HG02588 (cell line): ENCODE data around the gene GNAO1.

Source experiments
- ATAC-seq: cut with Tn5 transposase; IDR thresholded peaks from one replicate; pipeline ENCODE4 v1.9.1; 2021; ENCODE audit warnings: mild to moderate bottlenecking, moderate library complexity; ENCODE audit not compliant: unreplicated experiment

GNAO1 gene

GRCh38 chr16:56197192-56197992, 6.1 kb downstream of the GNAO1 start:
- no peak for ATAC-seq

GRCh38 chr16:56198006-56198754, 6.9 kb downstream of the GNAO1 start:
- no peak for ATAC-seq

GRCh38 chr16:56198755-56199114, 7.4 kb downstream of the GNAO1 start:
- no peak for ATAC-seq

GRCh38 chr16:56199164-56199563, 7.9 kb downstream of the GNAO1 start:
- peak; percentile 53 for ATAC-seq

- ATAC-seq, result no peak
These were observed 9.7 kb downstream of the GNAO1 start for GRCh38 chr16:56201030-56201429.

- ATAC-seq, result no peak
These were observed 10.7 kb downstream of the GNAO1 start for GRCh38 chr16:56202036-56202435.

- ATAC-seq, result peak; percentile 74
These were observed 11.8 kb downstream of the GNAO1 start for GRCh38 chr16:56203052-56203451.

GRCh38 chr16:56204816-56205215, 13.5 kb downstream of the GNAO1 start:
- ATAC-seq, result no peak

GRCh38 chr16:56206951-56207350, 15.7 kb downstream of the GNAO1 start:
- no peak for ATAC-seq

- ATAC-seq, result no peak
These were observed 16.1 kb downstream of the GNAO1 start for GRCh38 chr16:56207421-56207820.

- ATAC-seq, result no peak
These were observed 20.2 kb downstream of the GNAO1 start for GRCh38 chr16:56211435-56211981.

GRCh38 chr16:56212144-56212543, 20.9 kb downstream of the GNAO1 start:
- no peak for ATAC-seq

- no peak for ATAC-seq
These were observed 30.7 kb downstream of the GNAO1 start for GRCh38 chr16:56221995-56222394.

GRCh38 chr16:56222474-56222997, 31.2 kb downstream of the GNAO1 start:
- ATAC-seq, result no peak

GRCh38 chr16:56225017-56225742, 33.9 kb downstream of the GNAO1 start:
- no peak for ATAC-seq

GRCh38 chr16:56226187-56226586, 34.9 kb downstream of the GNAO1 start:
- ATAC-seq, result no peak

GRCh38 chr16:56226845-56227525, 35.7 kb downstream of the GNAO1 start:
- ATAC-seq, result no peak

- ATAC-seq, result no peak
These were observed 36.6 kb downstream of the GNAO1 start for GRCh38 chr16:56227936-56228335.

- no peak for ATAC-seq
These were observed 37.2 kb downstream of the GNAO1 start for GRCh38 chr16:56228476-56228875.

- no peak for ATAC-seq
These were observed 42.7 kb downstream of the GNAO1 start for GRCh38 chr16:56233795-56234566.
